ENCODE measurements around the gene ALG8.
"Not testable (repeated sequence)": the region's sequence is repeated elsewhere in the genome, so short reads cannot be mapped to it uniquely, and the experiment has no call there.

ALG8 gene

GRCh38 chr11:78061088-78061920, 78.1 kb downstream of the ALG8 start:
- H3K4me1 ChIP-seq (ENCODE audit: low read depth, poor library complexity, severe bottlenecking), result peaks cover 14% of the 10 kb centered on the region
- H3K9ac ChIP-seq, result no peak overlapping the region
- no peaks in the 10 kb centered on the region for H3K27me3 ChIP-seq (ENCODE audit: insufficient read depth, low read depth)
- H3K4me3 ChIP-seq (IDR thresholded peaks at IDR 0.05; ENCODE audit: insufficient read depth, low read depth, low read length), result no peak overlapping the region
- H3K4me2 ChIP-seq, result no peak overlapping the region
- no peak overlapping the region for H3K27ac ChIP-seq
- no peaks in the 10 kb centered on the region for H3K36me3 ChIP-seq (ENCODE audit: insufficient read depth)
- TF ChIP-seq CTCF (conservative IDR thresholded peaks at IDR 0.05; ENCODE audit: low read depth, low read length), result no peak
- no peaks in the 10 kb centered on the region for H4K20me1 ChIP-seq (ENCODE audit: insufficient read depth)
- H3K79me2 ChIP-seq (ENCODE audit: insufficient read depth, low read depth), result no peaks in the 10 kb centered on the region
- no peak overlapping the region for H2AFZ ChIP-seq (ENCODE audit: low read depth)

GRCh38 chr11:78060533-78060932, 78.9 kb downstream of the ALG8 start:
- Histone ChIP-seq H4K20me1 (ENCODE audit: insufficient read depth) (no peaks in the 10 kb centered on the region), H3K27ac (no peak overlapping the region)
- TF ChIP-seq CTCF (conservative IDR thresholded peaks at IDR 0.05; ENCODE audit: low read depth, low read length), result no peak

GRCh38 chr11:78059749-78060328, 79.6 kb downstream of the ALG8 start:
- H3K27me3 ChIP-seq (ENCODE audit: insufficient read depth, low read depth); H4K20me1 ChIP-seq (ENCODE audit: insufficient read depth); H3K4me3 ChIP-seq (IDR thresholded peaks at IDR 0.05; ENCODE audit: insufficient read depth, low read depth, low read length); H3K4me2 ChIP-seq; H3K9ac ChIP-seq; H3K4me1 ChIP-seq (ENCODE audit: low read depth, poor library complexity, severe bottlenecking); H3K27ac ChIP-seq; H2AFZ ChIP-seq (ENCODE audit: low read depth); H3K79me2 ChIP-seq (ENCODE audit: insufficient read depth, low read depth); H3K36me3 ChIP-seq (ENCODE audit: insufficient read depth): not testable (repeated sequence)

More at GRCh38 chr11:78060533-78060932, 78.9 kb downstream of the ALG8 start:
- no peak overlapping the region for H3K4me2 ChIP-seq
- H3K27me3 ChIP-seq (ENCODE audit: insufficient read depth, low read depth), result no peaks in the 10 kb centered on the region
- H3K4me3 ChIP-seq (IDR thresholded peaks at IDR 0.05; ENCODE audit: insufficient read depth, low read depth, low read length), result no peak overlapping the region
- H3K4me1 ChIP-seq (ENCODE audit: low read depth, poor library complexity, severe bottlenecking), result peaks cover 7% of the 10 kb centered on the region
- H3K36me3 ChIP-seq (ENCODE audit: insufficient read depth), result no peaks in the 10 kb centered on the region
- H2AFZ ChIP-seq (ENCODE audit: low read depth), result no peak overlapping the region
- H3K9ac ChIP-seq, result no peak overlapping the region
- no peaks in the 10 kb centered on the region for H3K79me2 ChIP-seq (ENCODE audit: insufficient read depth, low read depth)

GRCh38 chr11:78057462-78058055, 81.9 kb downstream of the ALG8 start:
- Histone ChIP-seq H3K9ac (no peak overlapping the region), H3K4me3 (IDR thresholded peaks at IDR 0.05; ENCODE audit: insufficient read depth, low read depth, low read length) (no peak overlapping the region), H3K27ac (no peak overlapping the region), H3K4me2 (no peak overlapping the region), H3K4me1 (ENCODE audit: low read depth, poor library complexity, severe bottlenecking) (no peaks in the 10 kb centered on the region), H3K27me3 (ENCODE audit: insufficient read depth, low read depth) (no peaks in the 10 kb centered on the region), H3K79me2 (ENCODE audit: insufficient read depth, low read depth) (no peaks in the 10 kb centered on the region), H4K20me1 (ENCODE audit: insufficient read depth) (no peaks in the 10 kb centered on the region), H3K36me3 (ENCODE audit: insufficient read depth) (no peaks in the 10 kb centered on the region), H2AFZ (ENCODE audit: low read depth) (no peak overlapping the region)
- TF ChIP-seq CTCF (conservative IDR thresholded peaks at IDR 0.05; ENCODE audit: low read depth, low read length), result no peak

All from KMS-11 (cell line).